ENCODE measurements around the gene ERC2. TPM values are rescaled to one million over a fixed set of nuclear protein-coding genes. Genes with fewer than 3 reads are reported as not detected.

The ERC2 gene
- total RNA-seq, 2 donors from 2014 or later, result 0.21 to 0.30 TPM

DNA sequence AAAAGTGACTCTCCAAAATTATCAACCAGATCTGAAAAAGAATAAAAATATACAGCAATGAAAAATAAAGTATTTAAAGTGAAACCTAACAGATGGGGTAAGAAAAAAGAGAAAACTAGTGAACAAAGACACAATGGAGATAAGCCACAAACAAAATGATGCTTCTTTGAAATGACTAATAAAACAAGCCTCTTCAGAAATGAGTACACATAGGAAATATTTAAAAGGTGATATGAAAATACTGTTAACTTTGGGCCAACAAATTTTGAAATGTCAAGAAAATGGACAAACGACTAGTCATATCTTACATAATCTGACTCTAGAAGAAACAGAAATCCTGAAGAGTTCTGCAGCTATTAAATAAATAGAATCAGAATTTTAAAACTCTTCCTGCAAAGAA lies 164.2 kb downstream of the ERC2 start:
- Histone ChIP-seq H3K9me3 (no peaks in the 10 kb centered on the region), H3K4me3 (no peak overlapping the region), H3K27ac (no peak overlapping the region), H3K4me1 (no peaks in the 10 kb centered on the region), H3K36me3 (no peaks in the 10 kb centered on the region), H3K9ac (ENCODE audit: low read depth in 2 of 2, low read length in 2 of 2) (no peak overlapping the region), H3K27me3 (no peaks in the 10 kb centered on the region)
- intact Hi-C loops (cut with DNase I), result no loop called here
- TF ChIP-seq, protein P1, sequence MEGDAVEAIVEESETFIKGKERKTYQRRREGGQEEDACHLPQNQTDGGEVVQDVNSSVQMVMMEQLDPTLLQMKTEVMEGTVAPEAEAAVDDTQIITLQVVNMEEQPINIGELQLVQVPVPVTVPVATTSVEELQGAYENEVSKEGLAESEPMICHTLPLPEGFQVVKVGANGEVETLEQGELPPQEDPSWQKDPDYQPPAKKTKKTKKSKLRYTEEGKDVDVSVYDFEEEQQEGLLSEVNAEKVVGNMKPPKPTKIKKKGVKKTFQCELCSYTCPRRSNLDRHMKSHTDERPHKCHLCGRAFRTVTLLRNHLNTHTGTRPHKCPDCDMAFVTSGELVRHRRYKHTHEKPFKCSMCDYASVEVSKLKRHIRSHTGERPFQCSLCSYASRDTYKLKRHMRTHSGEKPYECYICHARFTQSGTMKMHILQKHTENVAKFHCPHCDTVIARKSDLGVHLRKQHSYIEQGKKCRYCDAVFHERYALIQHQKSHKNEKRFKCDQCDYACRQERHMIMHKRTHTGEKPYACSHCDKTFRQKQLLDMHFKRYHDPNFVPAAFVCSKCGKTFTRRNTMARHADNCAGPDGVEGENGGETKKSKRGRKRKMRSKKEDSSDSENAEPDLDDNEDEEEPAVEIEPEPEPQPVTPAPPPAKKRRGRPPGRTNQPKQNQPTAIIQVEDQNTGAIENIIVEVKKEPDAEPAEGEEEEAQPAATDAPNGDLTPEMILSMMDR (IDR thresholded peaks at IDR 0.05), result no peak
- DNase-seq, result no peak

DNA sequence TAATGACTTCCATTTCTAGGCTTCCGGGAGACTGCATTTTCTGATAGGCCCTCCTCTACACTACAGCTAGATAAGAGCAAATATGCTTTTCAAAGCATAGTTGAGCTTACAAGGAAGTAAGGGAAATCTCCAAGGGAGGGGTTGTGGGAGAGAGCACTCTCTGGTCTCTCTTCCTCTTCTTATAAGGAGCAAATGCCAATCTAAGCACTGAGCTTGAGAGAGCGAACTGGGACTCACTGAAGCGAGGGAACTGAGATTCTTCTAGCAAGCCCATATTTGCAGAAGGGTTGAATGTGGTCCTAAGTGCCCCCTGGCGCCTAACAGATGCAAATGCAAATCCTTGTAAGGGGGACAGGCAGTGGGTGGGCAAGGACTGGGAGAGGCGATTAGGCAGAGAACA lies 164.8 kb downstream of the ERC2 start:
- peak; percentile 18 for DNase-seq
- no peak overlapping the region for H3K9ac ChIP-seq (ENCODE audit: low read depth in 2 of 2, low read length in 2 of 2)
- H3K36me3 ChIP-seq, result no peaks in the 10 kb centered on the region
- no peaks in the 10 kb centered on the region for H3K27me3 ChIP-seq
- intact Hi-C loops (cut with DNase I), result no loop called here
- no peak overlapping the region for H3K4me3 ChIP-seq
- no peak overlapping the region for H3K27ac ChIP-seq
- H3K9me3 ChIP-seq, result no peaks in the 10 kb centered on the region
- no peaks in the 10 kb centered on the region for H3K4me1 ChIP-seq
- TF ChIP-seq, protein P1 (IDR thresholded peaks at IDR 0.05), result no peak

DNA sequence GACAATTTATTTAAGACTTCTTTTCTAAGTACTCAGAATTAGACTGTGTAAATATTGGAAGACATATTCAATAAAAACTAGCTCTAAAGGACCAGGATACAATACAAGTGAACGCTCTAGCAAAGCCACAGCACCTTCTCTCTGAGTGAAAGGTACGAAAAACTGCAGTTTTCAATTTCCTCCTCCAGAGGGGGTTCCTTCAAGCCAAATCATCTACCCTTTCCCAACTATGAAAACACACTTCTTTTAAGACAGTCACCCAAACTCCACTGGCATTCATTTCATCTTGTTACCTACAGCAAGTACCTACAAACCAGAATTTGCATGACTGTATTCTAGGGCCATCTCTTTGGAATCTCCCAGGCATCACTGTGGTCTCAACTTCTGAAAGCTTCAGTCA lies 165.8 kb downstream of the ERC2 start:
- Histone ChIP-seq H3K4me3 (no peak overlapping the region), H3K27ac (no peak overlapping the region), H3K27me3 (no peaks in the 10 kb centered on the region), H3K36me3 (no peaks in the 10 kb centered on the region), H3K9ac (ENCODE audit: low read depth in 2 of 2, low read length in 2 of 2) (no peak overlapping the region), H3K4me1 (no peaks in the 10 kb centered on the region), H3K9me3 (no peaks in the 10 kb centered on the region)
- DNase-seq, result no peak
- intact Hi-C loops (cut with DNase I), result no loop called here
- TF ChIP-seq, protein P1 (IDR thresholded peaks at IDR 0.05), result no peak

DNA sequence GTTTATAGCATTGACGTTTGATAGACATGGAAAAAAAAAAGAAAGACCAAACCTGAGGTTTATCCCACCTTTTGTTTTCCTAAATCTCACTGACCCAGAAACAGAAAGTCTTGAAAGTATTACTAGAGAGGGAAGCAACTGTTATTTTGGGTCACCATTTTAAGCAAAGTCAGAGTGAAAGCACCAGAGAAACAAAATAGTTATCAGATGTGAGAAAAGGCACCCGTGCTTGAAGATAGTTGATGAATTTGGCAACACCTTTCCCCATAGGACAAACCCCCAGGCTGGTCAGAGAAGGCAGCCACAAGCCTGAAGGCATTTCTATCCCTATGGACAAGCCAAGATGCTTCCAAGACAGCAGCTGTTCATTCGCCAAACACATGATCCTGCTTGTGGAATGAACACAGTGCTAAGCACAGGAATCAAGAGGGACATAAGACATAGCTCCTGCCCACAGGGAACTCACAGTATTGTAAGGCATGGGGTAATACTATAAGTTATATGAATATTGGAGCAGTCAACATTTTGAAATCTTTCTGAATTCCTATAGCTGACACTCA lies 170.9 kb downstream of the ERC2 start:
- intact Hi-C loops (cut with DNase I), result no loop called here
- H3K27ac ChIP-seq, result no peak overlapping the region
- no peak overlapping the region for H3K4me3 ChIP-seq
- H3K9ac ChIP-seq (ENCODE audit: low read depth in 2 of 2, low read length in 2 of 2), result no peak overlapping the region
- H3K27me3 ChIP-seq, result no peaks in the 10 kb centered on the region
- H3K9me3 ChIP-seq, result no peaks in the 10 kb centered on the region
- DNase-seq, result no peak
- no peaks in the 10 kb centered on the region for H3K4me1 ChIP-seq
- TF ChIP-seq, protein P1 (IDR thresholded peaks at IDR 0.05), result no peak
- no peaks in the 10 kb centered on the region for H3K36me3 ChIP-seq

DNA sequence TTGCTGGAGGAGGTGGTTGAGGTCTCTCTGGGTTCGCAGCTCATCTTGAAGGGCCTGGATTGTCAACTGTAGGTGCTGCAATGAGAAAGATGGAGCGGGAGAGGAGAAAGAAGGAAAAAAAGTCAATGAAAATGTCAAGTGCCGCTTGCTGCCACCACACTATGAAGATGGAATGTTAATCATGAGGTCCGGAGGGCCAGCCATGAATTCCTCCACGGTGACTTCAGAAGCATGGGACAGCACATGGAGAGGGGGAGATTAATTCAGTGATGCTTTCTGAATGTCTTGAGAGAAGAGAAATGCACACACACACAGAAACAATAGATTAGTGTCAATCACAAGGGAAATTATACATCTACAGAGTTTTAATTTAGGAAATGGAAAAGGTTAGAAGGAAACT lies 171.9 kb downstream of the ERC2 start:
- no peaks in the 10 kb centered on the region for H3K27me3 ChIP-seq
- no peak for DNase-seq
- H3K9me3 ChIP-seq, result no peaks in the 10 kb centered on the region
- H3K9ac ChIP-seq (ENCODE audit: low read depth in 2 of 2, low read length in 2 of 2), result no peak overlapping the region
- intact Hi-C loops (cut with DNase I), result no loop called here
- no peaks in the 10 kb centered on the region for H3K36me3 ChIP-seq
- no peak overlapping the region for H3K27ac ChIP-seq
- TF ChIP-seq, protein P1 (IDR thresholded peaks at IDR 0.05), result no peak
- no peak overlapping the region for H3K4me3 ChIP-seq
- no peaks in the 10 kb centered on the region for H3K4me1 ChIP-seq
